ENCODE measurements around the gene PRAMEF13.
"Not testable (repeated sequence)": the region's sequence is repeated elsewhere in the genome, so short reads cannot be mapped to it uniquely, and the experiment has no call there.

DNA sequence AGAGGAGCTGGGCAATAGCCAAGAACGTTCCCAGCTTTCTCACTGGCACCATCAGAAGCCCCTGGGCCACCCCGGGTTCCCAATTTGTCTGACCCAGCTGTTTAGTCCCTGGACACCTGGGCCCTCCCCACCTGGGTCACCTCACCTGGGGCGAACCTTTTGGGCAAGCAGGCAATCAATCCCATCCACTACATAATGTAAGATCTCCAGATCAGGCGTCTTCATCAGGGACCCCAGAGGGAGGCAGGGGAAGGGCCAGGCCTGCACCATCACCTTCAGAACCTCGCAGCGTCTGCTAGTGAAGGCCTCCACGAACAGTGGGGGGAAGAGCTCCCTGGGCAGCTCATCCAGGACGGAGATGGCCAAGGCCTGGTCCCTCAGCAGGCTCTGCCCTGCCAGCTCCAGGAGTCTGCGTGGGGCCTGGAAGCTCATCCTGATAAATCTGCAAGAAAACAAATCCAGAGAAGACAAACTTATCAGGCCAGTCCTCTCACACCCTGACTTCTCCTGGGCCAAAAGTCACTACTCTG lies 24.5 kb upstream of the PRAMEF13 start, which contains the start of gene PRAMEF18:
- TF ChIP-seq, protein P1, sequence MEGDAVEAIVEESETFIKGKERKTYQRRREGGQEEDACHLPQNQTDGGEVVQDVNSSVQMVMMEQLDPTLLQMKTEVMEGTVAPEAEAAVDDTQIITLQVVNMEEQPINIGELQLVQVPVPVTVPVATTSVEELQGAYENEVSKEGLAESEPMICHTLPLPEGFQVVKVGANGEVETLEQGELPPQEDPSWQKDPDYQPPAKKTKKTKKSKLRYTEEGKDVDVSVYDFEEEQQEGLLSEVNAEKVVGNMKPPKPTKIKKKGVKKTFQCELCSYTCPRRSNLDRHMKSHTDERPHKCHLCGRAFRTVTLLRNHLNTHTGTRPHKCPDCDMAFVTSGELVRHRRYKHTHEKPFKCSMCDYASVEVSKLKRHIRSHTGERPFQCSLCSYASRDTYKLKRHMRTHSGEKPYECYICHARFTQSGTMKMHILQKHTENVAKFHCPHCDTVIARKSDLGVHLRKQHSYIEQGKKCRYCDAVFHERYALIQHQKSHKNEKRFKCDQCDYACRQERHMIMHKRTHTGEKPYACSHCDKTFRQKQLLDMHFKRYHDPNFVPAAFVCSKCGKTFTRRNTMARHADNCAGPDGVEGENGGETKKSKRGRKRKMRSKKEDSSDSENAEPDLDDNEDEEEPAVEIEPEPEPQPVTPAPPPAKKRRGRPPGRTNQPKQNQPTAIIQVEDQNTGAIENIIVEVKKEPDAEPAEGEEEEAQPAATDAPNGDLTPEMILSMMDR (IDR thresholded peaks at IDR 0.05) = not testable (repeated sequence)
- TF ChIP-seq POLR2A (IDR thresholded peaks at IDR 0.05) = not testable (repeated sequence)

All from lower leg skin (tissue), 3 donors.